HEK293 (cell line): ENCODE data around the gene ARHGAP32.

Source experiments
- CTCF ChIA-PET: fragments of 350-600 bp; formaldehyde crosslinking; extraction: SDS; loops from one replicate; lab custom pipeline; 2021; ENCODE audit warnings: antibody characterized with exemption; lab: Yijun Ruan, JAX
- POLR2A ChIA-PET: fragments of 300-600 bp; formaldehyde crosslinking; extraction: SDS; loops from one replicate; lab custom pipeline; 2020; ENCODE audit warnings: antibody characterized with exemption, inconsistent platforms; lab: Yijun Ruan, JAX
- H3K27ac ChIP-seq: fragments of 200-500 bp; sonication (Bioruptor generic); 2 replicates; pipeline ENCODE4 v1.5.1; 2014; ENCODE audit warnings: low read depth, low read length, control low read depth, inconsistent platforms; ENCODE audit errors: extremely low read depth
- H3K36me3 ChIP-seq, 2 experiments: fragments of 200-500 bp in 1 of 2; sonication (Bioruptor generic) in 1 of 2; 1 replicate in 1 of 2; 2 replicates in 1 of 2; pipeline ENCODE4 v1.5.1; 2014 to 2017; ENCODE audit warnings: inconsistent platforms in 2 of 2, low read length in 2 of 2; ENCODE audit not compliant: control insufficient read depth in 2 of 2, insufficient read depth in 1 of 2
- H3K4me1 ChIP-seq: fragments of 200-500 bp; sonication (Bioruptor generic); 2 replicates; pipeline ENCODE4 v1.5.1; 2014; ENCODE audit warnings: mild to moderate bottlenecking, low read length, inconsistent platforms; ENCODE audit not compliant: control insufficient read depth, insufficient read depth
- H3K4me3 ChIP-seq: 2 replicates; pipeline ENCODE4 v1.5.1; 2011; ENCODE audit warnings: low read depth, mild to moderate bottlenecking, control low read depth, low read length, moderate library complexity
- H3K9me3 ChIP-seq: fragments of 200-500 bp; sonication (Bioruptor generic); 2 replicates; pipeline ENCODE4 v1.5.1; 2014; ENCODE audit warnings: low read depth, low read length, inconsistent platforms; ENCODE audit not compliant: control insufficient read depth, insufficient read depth
- BCL11B ChIP-seq: fragments of 450-650 bp; formaldehyde crosslinking; IDR thresholded peaks from 2 replicates; pipeline ENCODE4 v1.5.1; 2016; ENCODE audit warnings: low read depth, missing biosample characterization, missing genetic modification characterization
- KLF10 ChIP-seq: fragments of 450-650 bp; IDR thresholded peaks from 2 replicates; pipeline ENCODE4 v1.5.1; 2018; ENCODE audit warnings: missing biosample characterization, mild to moderate bottlenecking, missing genetic modification characterization
- YY2 ChIP-seq: fragments of 450-650 bp; formaldehyde crosslinking; IDR thresholded peaks from 2 replicates; pipeline ENCODE4 v1.5.1; 2016; ENCODE audit warnings: missing biosample characterization, missing genetic modification characterization
- ZBTB17 ChIP-seq: fragments of 450-650 bp; formaldehyde crosslinking; IDR thresholded peaks from 2 replicates; pipeline ENCODE4 v1.5.1; 2016; ENCODE audit warnings: missing biosample characterization, missing genetic modification characterization
- ZBTB7A ChIP-seq: fragments of 450-650 bp; formaldehyde crosslinking; IDR thresholded peaks from 2 replicates; pipeline ENCODE4 v1.5.1; 2016; ENCODE audit warnings: low read depth, missing biosample characterization, missing genetic modification characterization
- ZNF112 ChIP-seq: fragments of 450-650 bp; formaldehyde crosslinking; IDR thresholded peaks from 2 replicates; pipeline ENCODE4 v1.5.0; 2017; ENCODE audit warnings: missing biosample characterization, missing genetic modification characterization
- ZNF23 ChIP-seq: fragments of 450-650 bp; formaldehyde crosslinking; IDR thresholded peaks from 2 replicates; pipeline ENCODE4 v1.5.1; 2016; ENCODE audit warnings: missing biosample characterization, missing genetic modification characterization, borderline replicate concordance
- ZNF248 ChIP-seq: fragments of 450-650 bp; formaldehyde crosslinking; IDR thresholded peaks from 2 replicates; pipeline ENCODE4 v1.5.1; 2017; ENCODE audit warnings: missing biosample characterization, missing genetic modification characterization
- ZNF341 ChIP-seq: fragments of 450-650 bp; formaldehyde crosslinking; IDR thresholded peaks from 2 replicates; pipeline ENCODE4; 2016; ENCODE audit warnings: low read depth, missing biosample characterization, missing genetic modification characterization
- ZNF354C ChIP-seq: fragments of 450-650 bp; formaldehyde crosslinking; IDR thresholded peaks from 2 replicates; pipeline ENCODE4 v1.5.1; 2016; ENCODE audit warnings: missing biosample characterization, missing genetic modification characterization, low read depth, borderline replicate concordance
- ZNF416 ChIP-seq: fragments of 450-650 bp; formaldehyde crosslinking; IDR thresholded peaks from 2 replicates; pipeline ENCODE4 v1.5.1; 2016; ENCODE audit warnings: missing biosample characterization, missing genetic modification characterization
- ZNF426 ChIP-seq: fragments of 450-650 bp; formaldehyde crosslinking; IDR thresholded peaks from 2 replicates; pipeline ENCODE4 v1.5.1; 2017; ENCODE audit warnings: missing biosample characterization, missing genetic modification characterization, mild to moderate bottlenecking, inconsistent platforms, moderate library complexity
- ZNF501 ChIP-seq: fragments of 450-650 bp; formaldehyde crosslinking; IDR thresholded peaks from 2 replicates; pipeline ENCODE4 v1.5.1; 2016; ENCODE audit warnings: missing biosample characterization, missing genetic modification characterization
- ZNF621 ChIP-seq: fragments of 450-650 bp; formaldehyde crosslinking; IDR thresholded peaks from 2 replicates; pipeline ENCODE4 v1.5.1; 2017; ENCODE audit warnings: missing biosample characterization, missing genetic modification characterization
- ZNF623 ChIP-seq: fragments of 450-650 bp; formaldehyde crosslinking; IDR thresholded peaks from 2 replicates; pipeline ENCODE4 v1.5.1; 2016; ENCODE audit warnings: missing biosample characterization, missing genetic modification characterization
- ZNF660 ChIP-seq: fragments of 450-650 bp; IDR thresholded peaks from 2 replicates; pipeline ENCODE4 v1.5.1; 2018; ENCODE audit warnings: missing biosample characterization, mild to moderate bottlenecking, missing genetic modification characterization
- ZNF777 ChIP-seq: fragments of 450-650 bp; formaldehyde crosslinking; IDR thresholded peaks from 2 replicates; pipeline ENCODE4 v1.5.1; 2017; ENCODE audit warnings: missing biosample characterization, missing genetic modification characterization, borderline replicate concordance
- TF ChIP-seq, protein P1 (sequence below): fragments of 450-650 bp; formaldehyde crosslinking; IDR thresholded peaks from 2 replicates; pipeline ENCODE4 v1.5.1; 2016; ENCODE audit warnings: missing biosample characterization, missing genetic modification characterization
- TF ChIP-seq, protein P2 (sequence below): fragments of 450-650 bp; formaldehyde crosslinking; IDR thresholded peaks from 2 replicates; pipeline ENCODE4 v1.5.1; 2016; ENCODE audit warnings: missing biosample characterization, missing genetic modification characterization
- TF ChIP-seq, protein P3 (sequence below): fragments of 450-650 bp; formaldehyde crosslinking; IDR thresholded peaks from 2 replicates; pipeline ENCODE4; 2016; ENCODE audit warnings: missing biosample characterization, missing genetic modification characterization
- TF ChIP-seq, protein P4 (sequence below): fragments of 450-650 bp; formaldehyde crosslinking; IDR thresholded peaks from 2 replicates; pipeline ENCODE4 v1.5.1; 2016; ENCODE audit warnings: missing biosample characterization, missing genetic modification characterization, low read depth
- TF ChIP-seq, protein P5 (sequence below): fragments of 450-650 bp; formaldehyde crosslinking; IDR thresholded peaks from 2 replicates; pipeline ENCODE4 v1.5.1; 2016; ENCODE audit warnings: missing biosample characterization, missing genetic modification characterization
- TF ChIP-seq, protein P6 (sequence below): fragments of 450-650 bp; formaldehyde crosslinking; IDR thresholded peaks from 2 replicates; pipeline ENCODE4 v1.5.1; 2017; ENCODE audit warnings: missing biosample characterization, missing genetic modification characterization
- TF ChIP-seq, protein P7 (sequence below): fragments of 450-650 bp; formaldehyde crosslinking; conservative IDR thresholded peaks from 2 replicates; pipeline ENCODE4 v1.5.1; 2016; ENCODE audit warnings: low read depth, missing biosample characterization, missing genetic modification characterization

Gene ARHGAP32

DNA sequence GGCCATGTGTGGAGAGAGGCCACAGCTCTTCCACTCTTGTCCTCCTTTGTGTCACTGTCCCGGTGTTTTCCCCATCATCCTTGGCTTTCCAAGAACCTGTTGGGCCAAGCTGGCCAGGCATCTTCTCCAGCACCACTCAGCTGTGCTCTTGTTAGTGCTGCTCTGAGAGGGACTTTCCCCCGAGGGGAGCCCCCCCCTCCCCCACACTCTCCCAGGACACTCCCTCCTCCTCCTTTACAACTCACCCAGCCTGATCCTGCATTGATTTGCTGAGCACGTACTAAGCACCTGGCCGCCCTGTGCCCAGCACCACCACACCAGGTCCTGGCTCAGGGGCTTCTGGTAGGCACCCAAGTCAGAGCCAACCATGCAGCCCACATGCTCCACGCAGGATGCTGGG lies 262.7 kb downstream of the ARHGAP32 start (continued):
- TF ChIP-seq ZNF501, result no peak

DNA sequence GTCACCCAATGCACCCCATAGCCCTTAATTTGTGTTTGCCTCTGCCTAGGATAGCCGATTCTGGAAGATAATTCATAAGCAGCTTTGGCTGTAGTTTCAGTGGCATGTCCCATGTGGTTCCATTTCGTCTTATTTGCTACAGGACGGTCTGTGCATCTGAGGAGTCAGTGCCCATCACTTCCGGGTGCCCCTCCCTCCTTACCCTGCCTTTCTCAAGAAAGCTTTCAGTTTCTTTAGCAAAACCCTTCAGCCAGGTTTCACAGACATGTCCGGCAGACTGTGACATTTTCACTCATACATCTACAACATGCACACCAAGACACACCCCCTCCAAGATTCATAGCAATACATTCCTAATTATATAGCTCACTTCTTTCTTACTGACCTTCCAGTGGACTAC lies 263.7 kb downstream of the ARHGAP32 start:
- no peaks in the 10 kb centered on the region for H3K4me1 ChIP-seq
- CTCF ChIA-PET, result interaction anchor here (0.7 to 1.9 kb wide), 5 partner anchors 23 to 92 kb away, joined by 3 to 10 read pairs (median 4); no protein-coding TSS in a partner anchor
- no peaks in the 10 kb centered on the region for H3K9me3 ChIP-seq
- H3K4me3 ChIP-seq, result no peak overlapping the region
- TF ChIP-seq, protein P1, sequence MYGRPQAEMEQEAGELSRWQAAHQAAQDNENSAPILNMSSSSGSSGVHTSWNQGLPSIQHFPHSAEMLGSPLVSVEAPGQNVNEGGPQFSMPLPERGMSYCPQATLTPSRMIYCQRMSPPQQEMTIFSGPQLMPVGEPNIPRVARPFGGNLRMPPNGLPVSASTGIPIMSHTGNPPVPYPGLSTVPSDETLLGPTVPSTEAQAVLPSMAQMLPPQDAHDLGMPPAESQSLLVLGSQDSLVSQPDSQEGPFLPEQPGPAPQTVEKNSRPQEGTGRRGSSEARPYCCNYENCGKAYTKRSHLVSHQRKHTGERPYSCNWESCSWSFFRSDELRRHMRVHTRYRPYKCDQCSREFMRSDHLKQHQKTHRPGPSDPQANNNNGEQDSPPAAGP (tag by site-specific recombination), result no peak
- TF ChIP-seq ZNF621 (tag by site-specific recombination), result no peak
- no peak for TF ChIP-seq ZNF416
- TF ChIP-seq ZNF23 (tag by site-specific recombination), result no peak
- no peak for TF ChIP-seq ZNF660 (tag by site-specific recombination)
- no peak for TF ChIP-seq ZNF248
- TF ChIP-seq, protein P2, sequence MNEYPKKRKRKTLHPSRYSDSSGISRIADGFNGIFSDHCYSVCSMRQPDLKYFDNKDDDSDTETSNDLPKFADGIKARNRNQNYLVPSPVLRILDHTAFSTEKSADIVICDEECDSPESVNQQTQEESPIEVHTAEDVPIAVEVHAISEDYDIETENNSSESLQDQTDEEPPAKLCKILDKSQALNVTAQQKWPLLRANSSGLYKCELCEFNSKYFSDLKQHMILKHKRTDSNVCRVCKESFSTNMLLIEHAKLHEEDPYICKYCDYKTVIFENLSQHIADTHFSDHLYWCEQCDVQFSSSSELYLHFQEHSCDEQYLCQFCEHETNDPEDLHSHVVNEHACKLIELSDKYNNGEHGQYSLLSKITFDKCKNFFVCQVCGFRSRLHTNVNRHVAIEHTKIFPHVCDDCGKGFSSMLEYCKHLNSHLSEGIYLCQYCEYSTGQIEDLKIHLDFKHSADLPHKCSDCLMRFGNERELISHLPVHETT, result no peak
- TF ChIP-seq ZNF112 (tag by site-specific recombination), result no peak
- no peak for TF ChIP-seq ZNF426 (tag by site-specific recombination)
- no peak for TF ChIP-seq ZNF354C (tag by site-specific recombination)
- no peak for TF ChIP-seq ZNF341 (tag by site-specific recombination)
- no peak for TF ChIP-seq ZNF623 (tag by site-specific recombination)
- TF ChIP-seq, protein P3, sequence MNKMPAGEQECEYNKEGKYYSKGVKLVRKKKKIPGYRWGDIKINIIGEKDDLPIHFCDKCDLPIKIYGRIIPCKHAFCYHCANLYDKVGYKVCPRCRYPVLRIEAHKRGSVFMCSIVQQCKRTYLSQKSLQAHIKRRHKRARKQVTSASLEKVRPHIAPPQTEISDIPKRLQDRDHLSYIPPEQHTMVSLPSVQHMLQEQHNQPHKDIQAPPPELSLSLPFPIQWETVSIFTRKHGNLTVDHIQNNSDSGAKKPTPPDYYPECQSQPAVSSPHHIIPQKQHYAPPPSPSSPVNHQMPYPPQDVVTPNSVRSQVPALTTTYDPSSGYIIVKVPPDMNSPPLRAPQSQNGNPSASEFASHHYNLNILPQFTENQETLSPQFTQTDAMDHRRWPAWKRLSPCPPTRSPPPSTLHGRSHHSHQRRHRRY (tag by site-specific recombination), result no peak
- TF ChIP-seq ZBTB7A, result no peak
- TF ChIP-seq ZNF501, result no peak
- no peak for TF ChIP-seq ZBTB17 (tag by site-specific recombination)
- no peak for TF ChIP-seq KLF10 (tag by site-specific recombination)
- TF ChIP-seq, protein P4, sequence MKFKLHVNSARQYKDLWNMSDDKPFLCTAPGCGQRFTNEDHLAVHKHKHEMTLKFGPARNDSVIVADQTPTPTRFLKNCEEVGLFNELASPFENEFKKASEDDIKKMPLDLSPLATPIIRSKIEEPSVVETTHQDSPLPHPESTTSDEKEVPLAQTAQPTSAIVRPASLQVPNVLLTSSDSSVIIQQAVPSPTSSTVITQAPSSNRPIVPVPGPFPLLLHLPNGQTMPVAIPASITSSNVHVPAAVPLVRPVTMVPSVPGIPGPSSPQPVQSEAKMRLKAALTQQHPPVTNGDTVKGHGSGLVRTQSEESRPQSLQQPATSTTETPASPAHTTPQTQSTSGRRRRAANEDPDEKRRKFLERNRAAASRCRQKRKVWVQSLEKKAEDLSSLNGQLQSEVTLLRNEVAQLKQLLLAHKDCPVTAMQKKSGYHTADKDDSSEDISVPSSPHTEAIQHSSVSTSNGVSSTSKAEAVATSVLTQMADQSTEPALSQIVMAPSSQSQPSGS (tag by site-specific recombination), result no peak
- H3K36me3 ChIP-seq, result no peaks in the 10 kb centered on the region
- POLR2A ChIA-PET, result no interaction called here
- H3K27ac ChIP-seq, result no peak overlapping the region

DNA sequence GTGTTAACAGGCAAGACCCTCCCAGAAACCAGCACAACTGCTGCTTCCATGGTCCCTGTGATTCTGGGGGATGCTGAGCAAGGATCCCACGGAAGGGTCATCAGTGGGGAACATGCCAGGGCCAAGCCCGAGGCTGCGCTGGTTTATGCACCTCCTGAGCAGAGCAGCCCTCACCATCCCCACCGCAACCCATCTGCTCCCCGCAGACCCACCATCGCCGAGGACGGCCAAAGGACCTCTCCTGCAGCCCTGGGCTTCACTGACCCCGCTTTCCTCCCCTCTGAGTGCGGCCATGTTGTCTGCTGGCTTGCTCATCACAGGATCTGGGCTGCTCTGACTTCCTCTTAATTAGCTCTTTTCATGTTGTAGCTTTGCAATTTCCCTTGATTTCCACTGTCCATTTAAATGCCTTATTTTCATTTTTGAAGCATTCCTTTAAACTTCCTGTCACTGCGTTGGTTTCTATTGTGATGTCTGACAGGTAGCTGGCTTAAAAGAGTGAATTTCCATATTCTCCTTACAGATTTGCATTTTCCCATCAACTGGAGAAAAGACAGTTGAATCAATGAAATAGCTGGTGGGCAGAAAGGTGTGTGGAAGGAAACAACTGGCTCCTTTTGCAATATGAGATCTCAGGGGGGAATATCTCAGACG lies 264.3 kb downstream of the ARHGAP32 start:
- Histone ChIP-seq H3K36me3 (no peaks in the 10 kb centered on the region), H3K9me3 (no peaks in the 10 kb centered on the region), H3K27ac (no peak overlapping the region), H3K4me1 (no peaks in the 10 kb centered on the region), H3K4me3 (no peak overlapping the region)
- CTCF ChIA-PET, result interaction anchor here (0.7 to 1.9 kb wide), 5 partner anchors 22 to 50 kb away, joined by 3 to 10 read pairs (median 4); no protein-coding TSS in a partner anchor
- POLR2A ChIA-PET, result no interaction called here
- TF ChIP-seq, protein P5, sequence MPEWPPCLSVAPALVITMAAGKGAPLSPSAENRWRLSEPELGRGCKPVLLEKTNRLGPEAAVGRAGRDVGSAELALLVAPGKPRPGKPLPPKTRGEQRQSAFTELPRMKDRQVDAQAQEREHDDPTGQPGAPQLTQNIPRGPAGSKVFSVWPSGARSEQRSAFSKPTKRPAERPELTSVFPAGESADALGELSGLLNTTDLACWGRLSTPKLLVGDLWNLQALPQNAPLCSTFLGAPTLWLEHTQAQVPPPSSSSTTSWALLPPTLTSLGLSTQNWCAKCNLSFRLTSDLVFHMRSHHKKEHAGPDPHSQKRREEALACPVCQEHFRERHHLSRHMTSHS (tag by site-specific recombination), result no peak
- TF ChIP-seq BCL11B (tag by site-specific recombination), result no peak
- no peak for TF ChIP-seq ZNF777 (tag by site-specific recombination)
- no peak for TF ChIP-seq YY2 (tag by site-specific recombination)
- TF ChIP-seq, protein P6, sequence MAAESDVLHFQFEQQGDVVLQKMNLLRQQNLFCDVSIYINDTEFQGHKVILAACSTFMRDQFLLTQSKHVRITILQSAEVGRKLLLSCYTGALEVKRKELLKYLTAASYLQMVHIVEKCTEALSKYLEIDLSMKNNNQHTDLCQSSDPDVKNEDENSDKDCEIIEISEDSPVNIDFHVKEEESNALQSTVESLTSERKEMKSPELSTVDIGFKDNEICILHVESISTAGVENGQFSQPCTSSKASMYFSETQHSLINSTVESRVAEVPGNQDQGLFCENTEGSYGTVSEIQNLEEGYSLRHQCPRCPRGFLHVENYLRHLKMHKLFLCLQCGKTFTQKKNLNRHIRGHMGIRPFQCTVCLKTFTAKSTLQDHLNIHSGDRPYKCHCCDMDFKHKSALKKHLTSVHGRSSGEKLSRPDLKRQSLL (tag by site-specific recombination), result no peak
- TF ChIP-seq, protein P7, sequence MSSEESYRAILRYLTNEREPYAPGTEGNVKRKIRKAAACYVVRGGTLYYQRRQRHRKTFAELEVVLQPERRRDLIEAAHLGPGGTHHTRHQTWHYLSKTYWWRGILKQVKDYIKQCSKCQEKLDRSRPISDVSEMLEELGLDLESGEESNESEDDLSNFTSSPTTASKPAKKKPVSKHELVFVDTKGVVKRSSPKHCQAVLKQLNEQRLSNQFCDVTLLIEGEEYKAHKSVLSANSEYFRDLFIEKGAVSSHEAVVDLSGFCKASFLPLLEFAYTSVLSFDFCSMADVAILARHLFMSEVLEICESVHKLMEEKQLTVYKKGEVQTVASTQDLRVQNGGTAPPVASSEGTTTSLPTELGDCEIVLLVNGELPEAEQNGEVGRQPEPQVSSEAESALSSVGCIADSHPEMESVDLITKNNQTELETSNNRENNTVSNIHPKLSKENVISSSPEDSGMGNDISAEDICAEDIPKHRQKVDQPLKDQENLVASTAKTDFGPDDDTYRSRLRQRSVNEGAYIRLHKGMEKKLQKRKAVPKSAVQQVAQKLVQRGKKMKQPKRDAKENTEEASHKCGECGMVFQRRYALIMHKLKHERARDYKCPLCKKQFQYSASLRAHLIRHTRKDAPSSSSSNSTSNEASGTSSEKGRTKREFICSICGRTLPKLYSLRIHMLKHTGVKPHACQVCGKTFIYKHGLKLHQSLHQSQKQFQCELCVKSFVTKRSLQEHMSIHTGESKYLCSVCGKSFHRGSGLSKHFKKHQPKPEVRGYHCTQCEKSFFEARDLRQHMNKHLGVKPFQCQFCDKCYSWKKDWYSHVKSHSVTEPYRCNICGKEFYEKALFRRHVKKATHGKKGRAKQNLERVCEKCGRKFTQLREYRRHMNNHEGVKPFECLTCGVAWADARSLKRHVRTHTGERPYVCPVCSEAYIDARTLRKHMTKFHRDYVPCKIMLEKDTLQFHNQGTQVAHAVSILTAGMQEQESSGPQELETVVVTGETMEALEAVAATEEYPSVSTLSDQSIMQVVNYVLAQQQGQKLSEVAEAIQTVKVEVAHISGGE (tag by site-specific recombination), result no peak
